Measurements from ENCODE around the gene SHANK1. TPM values are rescaled to one million over a fixed set of nuclear protein-coding genes. Genes with fewer than 3 reads are reported as not detected.

Gene SHANK1
- total RNA-seq, 4 donors from 2014 or later: 0.11 to 0.42 (median 0.39) TPM; not detected in 1

DNA sequence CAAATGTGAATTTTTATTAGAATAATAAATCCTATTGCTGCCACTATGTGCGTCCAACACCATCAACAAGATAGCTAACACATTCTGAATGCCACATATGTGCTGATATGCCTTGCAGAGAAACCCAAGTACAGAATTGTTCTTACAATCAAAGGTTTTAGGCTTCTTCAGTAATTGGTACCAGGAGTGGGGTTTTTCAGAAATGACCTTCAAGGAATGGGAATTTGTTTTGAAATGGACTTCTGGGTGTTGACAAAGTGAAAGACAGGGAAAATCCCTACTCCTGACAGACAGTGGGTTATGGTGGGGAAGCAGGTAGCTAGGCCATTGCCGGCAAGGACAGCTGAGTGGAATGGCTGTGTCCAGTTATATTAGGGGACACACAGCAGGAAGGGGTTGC, 85.6 kb downstream of the SHANK1 start:
- no peaks in the 10 kb centered on the region for H3K36me3 ChIP-seq
- whole genome bisulfite sequencing: 98% methylated on average over 2 of the region's 2 CpGs
- H3K9me3 ChIP-seq: peaks cover 0 to 31% (median 26%) of the 10 kb centered on the region in 4 donors
- intact Hi-C loops (cut with DNase I): no loop called here
- no peak for DNase-seq (ENCODE audit: extremely low spot score)
- H3K4me1 ChIP-seq: peaks cover 0 to 3% (median 2%) of the 10 kb centered on the region in 4 donors
- no peak for TF ChIP-seq POLR2A (IDR thresholded peaks at IDR 0.05; ENCODE audit: low read depth)
- TF ChIP-seq EP300 (IDR thresholded peaks at IDR 0.05): no peak
- no peak for TF ChIP-seq POLR2AphosphoS5 (IDR thresholded peaks at IDR 0.05)
- TF ChIP-seq, protein P1, sequence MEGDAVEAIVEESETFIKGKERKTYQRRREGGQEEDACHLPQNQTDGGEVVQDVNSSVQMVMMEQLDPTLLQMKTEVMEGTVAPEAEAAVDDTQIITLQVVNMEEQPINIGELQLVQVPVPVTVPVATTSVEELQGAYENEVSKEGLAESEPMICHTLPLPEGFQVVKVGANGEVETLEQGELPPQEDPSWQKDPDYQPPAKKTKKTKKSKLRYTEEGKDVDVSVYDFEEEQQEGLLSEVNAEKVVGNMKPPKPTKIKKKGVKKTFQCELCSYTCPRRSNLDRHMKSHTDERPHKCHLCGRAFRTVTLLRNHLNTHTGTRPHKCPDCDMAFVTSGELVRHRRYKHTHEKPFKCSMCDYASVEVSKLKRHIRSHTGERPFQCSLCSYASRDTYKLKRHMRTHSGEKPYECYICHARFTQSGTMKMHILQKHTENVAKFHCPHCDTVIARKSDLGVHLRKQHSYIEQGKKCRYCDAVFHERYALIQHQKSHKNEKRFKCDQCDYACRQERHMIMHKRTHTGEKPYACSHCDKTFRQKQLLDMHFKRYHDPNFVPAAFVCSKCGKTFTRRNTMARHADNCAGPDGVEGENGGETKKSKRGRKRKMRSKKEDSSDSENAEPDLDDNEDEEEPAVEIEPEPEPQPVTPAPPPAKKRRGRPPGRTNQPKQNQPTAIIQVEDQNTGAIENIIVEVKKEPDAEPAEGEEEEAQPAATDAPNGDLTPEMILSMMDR (IDR thresholded peaks at IDR 0.05): no peak
- peaks cover 0 to 77% (median 13%) of the 10 kb centered on the region in 4 donors for H3K27me3 ChIP-seq
- H3K27ac ChIP-seq (replicated peaks in 1 of 4): no peak overlapping the region
- no peak overlapping the region for H3K4me3 ChIP-seq

DNA sequence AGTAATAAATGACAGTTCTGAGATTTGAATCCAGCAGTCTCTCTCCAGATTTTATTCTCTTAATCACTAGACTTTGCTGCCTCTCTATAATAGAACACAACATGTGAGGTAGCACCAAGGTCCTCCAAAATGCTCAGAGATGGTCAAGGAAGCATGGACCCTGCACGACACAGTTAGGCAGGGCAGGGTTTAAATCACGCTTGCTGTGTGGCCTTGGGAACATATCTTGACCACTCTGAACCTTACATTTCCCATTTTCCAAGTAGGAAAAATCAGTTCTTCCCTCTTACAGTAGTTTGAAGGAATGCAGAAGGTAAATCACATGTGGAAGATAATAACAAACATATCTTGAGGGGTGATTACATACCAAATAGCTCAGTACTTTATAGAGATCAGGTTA, 86.2 kb downstream of the SHANK1 start:
- DNase-seq (ENCODE audit: extremely low spot score): no peak
- Histone ChIP-seq H3K4me1 (no peaks in the 10 kb centered on the region), H3K27me3 (peaks cover 0 to 74% (median 6%) of the 10 kb centered on the region in 4 donors), H3K36me3 (no peaks in the 10 kb centered on the region), H3K4me3 (no peak overlapping the region), H3K27ac (replicated peaks in 1 of 4) (no peak overlapping the region), H3K9me3 (peaks cover 0 to 31% (median 26%) of the 10 kb centered on the region in 4 donors)
- intact Hi-C loops (cut with DNase I): no loop called here
- TF ChIP-seq POLR2A (IDR thresholded peaks at IDR 0.05; ENCODE audit: low read depth) (no peak), EP300 (IDR thresholded peaks at IDR 0.05) (no peak), POLR2AphosphoS5 (IDR thresholded peaks at IDR 0.05) (no peak)
- TF ChIP-seq, protein P1 (IDR thresholded peaks at IDR 0.05): no peak
- WGBS: 90% methylated on average over 2 of the region's 2 CpGs

DNA sequence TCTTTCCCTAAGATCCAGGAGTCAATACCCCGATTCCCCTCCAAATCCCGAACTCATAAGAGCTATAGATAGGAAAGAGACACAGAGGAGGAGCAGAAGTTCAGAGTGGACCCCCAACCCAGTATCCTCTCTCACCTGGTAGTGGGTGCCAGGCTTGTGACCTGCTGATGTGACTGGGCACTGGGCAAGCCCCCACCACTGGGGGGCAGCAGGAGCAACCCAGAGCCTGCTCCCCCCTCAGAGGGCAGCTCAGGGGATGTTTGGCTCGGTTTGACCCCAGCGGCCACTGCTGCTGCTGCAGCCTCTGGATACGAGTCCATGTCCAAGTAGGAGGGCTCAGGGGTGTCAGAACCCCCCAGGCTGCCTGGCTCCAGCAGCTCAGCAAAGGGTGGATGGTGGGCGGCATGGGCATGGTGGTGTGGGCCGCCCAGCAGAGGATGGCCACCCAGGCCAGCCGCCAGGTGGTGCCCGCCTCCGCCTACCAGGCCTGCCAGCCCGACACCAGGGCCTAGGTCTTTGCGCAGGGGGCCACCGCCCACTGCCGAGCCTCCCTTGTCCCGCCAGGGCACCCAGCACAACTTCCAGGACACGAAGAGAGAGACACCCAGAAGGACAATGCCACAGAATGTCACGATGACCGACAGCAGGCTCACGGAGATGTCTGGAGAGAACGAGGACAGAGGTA, 87.3 kb downstream of the SHANK1 start:
- intact Hi-C loops (cut with DNase I): no loop called here
- no peaks in the 10 kb centered on the region for H3K36me3 ChIP-seq
- 73% methylated on average over 9 of the region's 20 CpGs for WGBS
- no peaks in the 10 kb centered on the region for H3K4me1 ChIP-seq
- TF ChIP-seq POLR2AphosphoS5 (IDR thresholded peaks at IDR 0.05) (no peak), EP300 (IDR thresholded peaks at IDR 0.05) (no peak), POLR2A (IDR thresholded peaks at IDR 0.05; ENCODE audit: low read depth) (no peak)
- TF ChIP-seq, protein P1 (IDR thresholded peaks at IDR 0.05): no peak
- no peak overlapping the region for H3K27ac ChIP-seq (replicated peaks in 1 of 4)
- peaks cover 0 to 70% (median 0%) of the 10 kb centered on the region in 4 donors for H3K27me3 ChIP-seq
- no peak for DNase-seq (ENCODE audit: extremely low spot score)
- H3K4me3 ChIP-seq: no peak overlapping the region
- H3K9me3 ChIP-seq: peaks cover 0 to 31% (median 26%) of the 10 kb centered on the region in 4 donors

DNA sequence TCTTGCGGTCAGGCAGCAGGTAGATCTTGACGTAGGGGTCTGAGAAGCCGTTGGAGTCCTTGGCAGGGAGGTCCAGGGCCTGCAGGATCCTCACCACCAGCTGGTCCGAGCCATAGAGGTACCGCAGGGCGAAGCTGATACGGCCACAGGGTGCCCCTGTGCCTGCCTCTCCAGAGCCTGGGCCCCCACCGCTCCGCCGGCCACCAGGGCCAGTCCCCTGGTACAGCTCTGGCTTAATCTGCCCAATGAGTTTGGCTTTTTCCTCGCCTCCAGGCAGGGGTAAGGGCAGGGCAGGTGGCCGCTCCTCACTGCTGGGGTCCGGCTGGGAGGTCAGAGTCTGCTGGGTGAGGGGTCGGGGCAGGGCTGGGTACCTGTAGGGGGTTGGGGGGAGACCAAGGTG, 89.8 kb downstream of the SHANK1 start:
- no peak for DNase-seq (ENCODE audit: extremely low spot score)
- Histone ChIP-seq H3K27me3 (peaks cover 0 to 66% (median 0%) of the 10 kb centered on the region in 4 donors), H3K9me3 (peaks cover 0 to 19% (median 17%) of the 10 kb centered on the region in 4 donors), H3K4me1 (no peaks in the 10 kb centered on the region), H3K27ac (replicated peaks in 1 of 4) (no peak overlapping the region), H3K36me3 (no peaks in the 10 kb centered on the region), H3K4me3 (no peak overlapping the region)
- TF ChIP-seq, protein P1 (IDR thresholded peaks at IDR 0.05): no peak
- no peak for TF ChIP-seq POLR2AphosphoS5 (IDR thresholded peaks at IDR 0.05)
- TF ChIP-seq EP300 (IDR thresholded peaks at IDR 0.05): no peak
- no peak for TF ChIP-seq POLR2A (IDR thresholded peaks at IDR 0.05; ENCODE audit: low read depth)
- intact Hi-C loops (cut with DNase I): no loop called here
- WGBS: 74% methylated on average over 6 of the region's 14 CpGs

Data from esophagus muscularis mucosa (tissue), 4 donors.